ENCODE results near the gene TECPR2. TPM values are rescaled to one million over a fixed set of nuclear protein-coding genes. Genes with fewer than 3 reads are reported as not detected.

TECPR2 gene
- polyA plus RNA-seq, 1 donor (not counting 4 experiments of a cell fraction or from before 2014, with no cell fraction given): 8.3 TPM

GRCh38 chr14:102419276-102419675, 56.5 kb downstream of the TECPR2 start:
- H3K27me3 ChIP-seq (ENCODE audit: control insufficient read depth, extremely low read depth, insufficient read depth, low read length): no peaks in the 10 kb centered on the region
- no peak overlapping the region for H3K4me3 ChIP-seq (ENCODE audit: control insufficient read depth in 2 of 3, extremely low read depth in 1 of 3, insufficient read depth in 2 of 3, low read depth in 1 of 3, low read length in 3 of 3)
- no peak for TF ChIP-seq CTCF (optimal IDR thresholded peaks at IDR 0.05 in 1 of 3, IDR thresholded peaks at IDR 0.05 in 1 of 3, conservative IDR thresholded peaks at IDR 0.05 in 1 of 3; ENCODE audit: extremely low read depth in 1 of 3, insufficient read depth in 2 of 3, low read length in 3 of 3)
- no peak for TF ChIP-seq EZH2 (IDR thresholded peaks at IDR 0.05; ENCODE audit: low read length)
- no peaks in the 10 kb centered on the region for H3K9me3 ChIP-seq (ENCODE audit: control insufficient read depth, low read depth, low read length)
- no peaks in the 10 kb centered on the region for H3K4me1 ChIP-seq (ENCODE audit: control insufficient read depth, extremely low read depth, insufficient read depth, low read length)
- no peak overlapping the region for H2AFZ ChIP-seq (ENCODE audit: control insufficient read depth, low read length)
- FAIRE-seq: no peak
- dilution Hi-C loops (cut with MboI; ENCODE audit: extremely low pct_ligation_motif_present, low sequenced_read_pairs): no loop called here
- H3K9ac ChIP-seq (ENCODE audit: control insufficient read depth, extremely low read depth, insufficient read depth, low read length): no peak overlapping the region
- H3K36me3 ChIP-seq (ENCODE audit: control insufficient read depth in 2 of 2, extremely low read depth in 1 of 2, insufficient read depth in 2 of 2, low read length in 2 of 2): peaks cover 10 to 13% of the 10 kb centered on the region in 2 experiments
- no peaks in the 10 kb centered on the region for H3K79me2 ChIP-seq (ENCODE audit: control insufficient read depth, insufficient read depth, low read length)
- H3K4me2 ChIP-seq (ENCODE audit: control insufficient read depth, extremely low read depth, insufficient read depth, low read depth, low read length): no peak overlapping the region
- no peaks in the 10 kb centered on the region for H3K9me1 ChIP-seq (ENCODE audit: control insufficient read depth, extremely low read depth, insufficient read depth, low read length)
- no peak for DNase-seq (ENCODE audit: low read depth, low spot score)
- no peaks in the 10 kb centered on the region for H4K20me1 ChIP-seq (ENCODE audit: control insufficient read depth, extremely low read depth, insufficient read depth, low read length)
- no peak overlapping the region for H3K27ac ChIP-seq (ENCODE audit: control insufficient read depth, insufficient read depth, low read length)

GRCh38 chr14:102419716-102420115, 57.0 kb downstream of the TECPR2 start:
- H3K27me3 ChIP-seq (ENCODE audit: control insufficient read depth, extremely low read depth, insufficient read depth, low read length): no peaks in the 10 kb centered on the region
- dilution Hi-C loops (cut with MboI; ENCODE audit: extremely low pct_ligation_motif_present, low sequenced_read_pairs): no loop called here
- no peak overlapping the region for H2AFZ ChIP-seq (ENCODE audit: control insufficient read depth, low read length)

More at GRCh38 chr14:102419716-102420115, 57.0 kb downstream of the TECPR2 start:
- no peak overlapping the region for H3K4me2 ChIP-seq (ENCODE audit: control insufficient read depth, extremely low read depth, insufficient read depth, low read depth, low read length)
- FAIRE-seq: no peak
- peaks cover 7 to 9% of the 10 kb centered on the region in 2 experiments for H3K36me3 ChIP-seq (ENCODE audit: control insufficient read depth in 2 of 2, extremely low read depth in 1 of 2, insufficient read depth in 2 of 2, low read length in 2 of 2)
- H4K20me1 ChIP-seq (ENCODE audit: control insufficient read depth, extremely low read depth, insufficient read depth, low read length): no peaks in the 10 kb centered on the region
- no peak overlapping the region for H3K9ac ChIP-seq (ENCODE audit: control insufficient read depth, extremely low read depth, insufficient read depth, low read length)
- TF ChIP-seq CTCF (optimal IDR thresholded peaks at IDR 0.05 in 1 of 3, IDR thresholded peaks at IDR 0.05 in 1 of 3, conservative IDR thresholded peaks at IDR 0.05 in 1 of 3; ENCODE audit: extremely low read depth in 1 of 3, insufficient read depth in 2 of 3, low read length in 3 of 3) (no peak), EZH2 (IDR thresholded peaks at IDR 0.05; ENCODE audit: low read length) (no peak)
- no peaks in the 10 kb centered on the region for H3K4me1 ChIP-seq (ENCODE audit: control insufficient read depth, extremely low read depth, insufficient read depth, low read length)
- H3K27ac ChIP-seq (ENCODE audit: control insufficient read depth, insufficient read depth, low read length): no peak overlapping the region
- no peak overlapping the region for H3K4me3 ChIP-seq (ENCODE audit: control insufficient read depth in 2 of 3, extremely low read depth in 1 of 3, insufficient read depth in 2 of 3, low read depth in 1 of 3, low read length in 3 of 3)
- H3K79me2 ChIP-seq (ENCODE audit: control insufficient read depth, insufficient read depth, low read length): no peaks in the 10 kb centered on the region
- H3K9me3 ChIP-seq (ENCODE audit: control insufficient read depth, low read depth, low read length): no peaks in the 10 kb centered on the region
- no peaks in the 10 kb centered on the region for H3K9me1 ChIP-seq (ENCODE audit: control insufficient read depth, extremely low read depth, insufficient read depth, low read length)
- no peak for DNase-seq (ENCODE audit: low read depth, low spot score)
